ENCODE results near the gene LHFPL2. TPM values are rescaled to one million over a fixed set of nuclear protein-coding genes. Genes with fewer than 3 reads are reported as not detected.
A peak's percentile ranks its signal among the peaks of the same experiment; 100 is the strongest.

Gene LHFPL2
- total and polyA plus RNA-seq, 5 experiments from 2014 or later, result 0.15 to 1.8 (median 0.56) TPM

DNA sequence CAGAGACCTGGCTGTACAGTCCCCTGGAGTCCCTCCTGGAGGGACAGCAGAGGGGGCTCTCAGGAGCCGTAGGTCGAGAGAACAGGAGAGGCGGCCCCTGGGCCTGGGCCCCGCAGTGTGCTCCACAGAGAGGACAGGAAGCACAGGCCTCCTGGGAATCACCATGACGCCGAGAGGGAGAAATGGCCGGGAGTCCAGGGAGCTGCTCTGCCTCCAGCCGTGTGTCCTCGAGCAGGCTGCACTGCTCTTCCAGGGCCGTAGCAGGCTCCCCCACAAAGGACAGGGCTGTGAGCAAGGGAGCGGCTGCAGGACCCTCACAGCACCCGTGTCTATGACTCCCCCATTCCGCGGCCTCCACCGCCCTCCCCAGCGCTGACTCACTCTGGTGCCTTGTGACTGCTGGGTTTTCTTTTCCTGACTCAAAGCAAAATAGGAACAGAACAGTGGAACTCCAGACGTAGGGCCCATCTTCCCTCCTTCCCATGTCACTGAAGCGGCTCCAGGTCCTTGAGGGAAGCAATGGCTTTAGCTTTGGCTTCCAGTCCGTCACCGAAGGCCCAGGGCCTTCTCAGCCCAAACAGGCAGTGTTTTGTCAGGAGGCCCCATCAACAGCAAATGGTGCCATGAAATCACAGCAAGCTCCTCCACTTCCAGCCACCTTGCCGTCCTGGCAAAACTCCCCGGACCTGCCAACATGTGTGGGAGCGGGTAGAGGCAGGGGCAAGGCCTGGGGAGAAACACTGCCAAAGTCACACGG, 114.2 kb downstream of the LHFPL2 start:
- Mint-ChIP-seq H3K27me3 (no peaks in the 10 kb centered on the region), H3K4me1 (no peaks in the 10 kb centered on the region), H3K9me3 (no peaks in the 10 kb centered on the region), H3K4me3 (no peak overlapping the region), H3K27ac (no peak overlapping the region), H3K36me3 (no peaks in the 10 kb centered on the region)
- no peak for DNase-seq
- no peak for ATAC-seq
- POLR2A ChIA-PET, result no interaction called here

DNA sequence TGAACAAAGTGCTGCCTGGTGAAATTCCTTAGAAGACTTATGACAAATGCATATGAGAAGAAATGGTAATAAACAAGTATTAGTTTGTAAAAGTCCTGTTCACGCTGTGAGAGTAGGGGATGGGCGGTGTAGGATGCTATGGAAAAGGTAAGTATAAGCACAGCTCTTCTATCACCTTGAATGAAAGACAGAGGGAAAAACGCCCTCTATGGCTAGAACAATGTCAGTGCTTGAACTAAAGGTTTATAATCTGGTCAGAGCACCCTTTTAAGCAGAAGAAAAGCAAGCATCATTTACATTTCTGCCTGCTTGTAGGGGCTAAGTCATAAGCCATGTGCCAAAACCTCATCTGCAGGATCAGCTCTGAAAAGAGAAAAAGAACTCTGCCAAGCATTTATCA, 115.2 kb downstream of the LHFPL2 start:
- Mint-ChIP-seq H3K4me1 (peaks cover 0 to 2% (median 0%) of the 10 kb centered on the region in 4 donors), H3K4me3 (no peak overlapping the region), H3K9me3 (no peaks in the 10 kb centered on the region), H3K27me3 (peaks cover 0 to 2% (median 0%) of the 10 kb centered on the region in 5 donors), H3K36me3 (no peaks in the 10 kb centered on the region), H3K27ac (no peak overlapping the region)
- POLR2A ChIA-PET, result no interaction called here
- ATAC-seq, result no peak
- DNase-seq, result no peak

DNA sequence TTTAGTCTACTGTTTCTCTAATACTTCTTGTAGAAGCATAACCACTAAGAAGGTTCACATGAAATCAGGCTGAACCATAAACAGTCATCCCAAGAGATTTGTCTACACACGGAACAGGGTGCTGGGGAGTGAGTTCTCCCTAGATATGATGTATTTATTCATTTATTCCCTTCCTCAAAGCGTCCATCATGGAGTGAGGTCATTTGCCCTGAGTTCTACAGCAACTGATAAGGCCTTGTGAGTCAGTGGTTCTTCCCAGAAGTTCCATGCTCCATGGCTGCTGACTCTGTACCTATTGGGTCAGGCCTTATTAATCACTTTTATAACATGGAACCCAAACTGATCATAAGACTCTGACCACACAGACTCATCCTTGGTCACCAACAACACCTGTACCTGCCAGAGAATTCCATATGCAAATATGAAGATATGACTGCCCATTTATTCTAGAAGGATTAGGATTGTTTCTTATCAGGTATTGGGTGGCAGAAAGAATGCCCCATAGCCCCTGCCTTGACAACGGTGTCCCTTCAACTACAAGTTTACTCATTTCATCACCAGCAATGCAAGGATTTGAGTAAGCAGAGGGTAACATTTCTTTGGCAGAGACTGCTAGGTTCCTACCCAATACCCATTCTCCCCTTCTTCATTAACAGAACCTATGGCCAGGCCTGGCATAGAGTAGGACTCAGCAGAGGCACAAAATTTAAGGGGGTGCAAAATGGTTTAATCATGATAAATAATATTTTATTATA, 118.1 kb downstream of the LHFPL2 start:
- peaks cover 0 to 2% (median 1%) of the 10 kb centered on the region in 5 donors for H3K27me3 Mint-ChIP-seq
- H3K36me3 Mint-ChIP-seq, result no peaks in the 10 kb centered on the region
- POLR2A ChIA-PET, result no interaction called here
- ATAC-seq (no peak), DNase-seq (no peak)
- H3K9me3 Mint-ChIP-seq, result no peaks in the 10 kb centered on the region
- no peak overlapping the region for H3K4me3 Mint-ChIP-seq
- H3K27ac Mint-ChIP-seq, result no peak overlapping the region
- peaks cover 0 to 4% (median 0%) of the 10 kb centered on the region in 4 donors for H3K4me1 Mint-ChIP-seq

DNA sequence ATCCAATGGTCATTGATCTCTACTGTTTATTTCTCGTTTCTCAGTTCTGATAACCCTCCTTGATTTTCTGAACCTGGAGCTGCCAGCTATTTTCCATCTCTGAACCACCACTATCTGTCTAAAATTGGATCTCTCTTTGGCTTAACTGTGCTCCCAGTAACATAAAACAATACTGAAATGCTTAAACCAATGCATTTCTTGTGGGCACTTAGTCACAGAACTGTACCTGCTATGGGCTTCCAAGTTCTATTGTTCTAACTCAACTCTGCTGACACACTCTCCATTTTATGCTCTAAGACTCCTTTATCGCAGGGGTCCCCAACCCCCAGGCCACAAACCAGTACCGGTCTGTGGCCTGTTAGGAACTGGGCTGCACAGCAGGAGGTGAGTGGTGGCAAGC, 120.6 kb downstream of the LHFPL2 start:
- POLR2A ChIA-PET, result no interaction called here
- ATAC-seq, result no peak
- Mint-ChIP-seq H3K9me3 (no peaks in the 10 kb centered on the region), H3K27ac (no peak overlapping the region), H3K4me3 (no peak overlapping the region), H3K27me3 (peaks cover 0 to 14% (median 10%) of the 10 kb centered on the region in 5 donors), H3K36me3 (no peaks in the 10 kb centered on the region), H3K4me1 (peaks cover 0 to 4% (median 0%) of the 10 kb centered on the region in 4 donors)
- no peak for DNase-seq

DNA sequence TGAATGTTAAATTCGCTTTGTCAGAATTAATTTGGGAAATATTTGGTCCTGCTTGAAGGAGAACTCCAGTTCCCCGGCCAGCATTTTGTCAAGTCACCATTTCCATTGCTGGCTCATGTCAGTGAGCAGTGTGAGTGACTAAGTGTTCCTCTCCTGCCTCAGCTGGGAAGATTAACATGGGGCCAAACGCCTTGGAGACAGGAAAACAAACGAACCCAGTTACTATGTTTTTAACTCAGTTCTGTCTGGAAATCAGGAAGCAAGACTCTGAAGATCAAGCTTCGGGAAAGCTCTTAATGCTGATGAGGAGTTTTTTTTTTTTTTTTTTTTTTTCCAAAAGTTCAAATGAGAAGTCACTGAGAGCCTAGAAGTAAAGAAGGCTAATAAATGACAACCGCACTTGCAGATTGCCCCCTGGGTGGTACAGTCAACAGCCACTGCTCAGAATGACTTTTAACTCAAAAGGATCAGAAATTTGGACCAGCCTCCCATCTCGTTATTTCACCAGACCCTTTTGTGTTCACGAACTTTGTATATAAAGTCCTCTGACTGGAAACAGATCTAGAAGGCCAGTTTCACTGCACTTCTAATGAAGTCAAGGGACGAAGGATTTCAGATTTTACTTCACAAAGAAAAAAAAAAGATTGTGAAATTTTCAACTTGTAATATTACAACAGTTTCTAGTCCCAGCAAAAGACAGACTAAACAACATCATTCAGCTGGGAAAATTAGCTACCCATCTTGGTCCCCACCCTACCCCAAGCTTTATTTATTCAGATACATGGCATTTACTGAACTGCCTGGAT, 121.3 kb downstream of the LHFPL2 start:
- Mint-ChIP-seq H3K9me3 (no peaks in the 10 kb centered on the region), H3K27me3 (peaks cover 0 to 18% (median 17%) of the 10 kb centered on the region in 5 donors), H3K27ac (no peak overlapping the region), H3K4me1 (peaks cover 0 to 4% (median 0%) of the 10 kb centered on the region in 4 donors), H3K4me3 (no peak overlapping the region), H3K36me3 (no peaks in the 10 kb centered on the region)
- ATAC-seq (no peak), DNase-seq (no peak)
- POLR2A ChIA-PET, result no interaction called here

DNA sequence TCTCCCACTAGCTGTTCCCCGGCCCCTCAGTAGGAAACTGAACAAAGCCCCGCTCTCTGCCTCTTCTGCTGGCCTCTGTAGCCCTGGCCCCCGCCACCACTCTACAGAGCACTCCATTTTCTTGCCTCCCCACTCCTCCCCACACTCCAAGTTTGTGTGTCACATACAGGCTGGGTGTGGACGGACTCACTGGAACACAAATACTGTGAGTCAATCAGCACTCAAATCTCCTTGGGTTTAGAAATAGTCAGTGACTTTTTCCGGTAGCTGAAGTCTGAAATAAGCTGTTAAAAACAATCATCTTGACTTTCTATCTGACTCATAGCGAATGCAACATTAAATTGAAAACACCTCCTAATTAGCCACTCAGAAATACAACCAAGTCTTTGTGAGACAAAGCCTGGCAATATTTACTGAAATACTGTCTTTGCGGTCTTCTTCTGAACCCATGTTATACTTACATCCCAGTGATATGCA, 122.5 kb downstream of the LHFPL2 start:
- Mint-ChIP-seq H3K9me3 (no peaks in the 10 kb centered on the region), H3K36me3 (no peaks in the 10 kb centered on the region), H3K4me3 (no peak overlapping the region), H3K27me3 (peaks cover 2 to 18% (median 17%) of the 10 kb centered on the region in 5 donors), H3K27ac (no peak overlapping the region), H3K4me1 (peaks cover 0 to 4% (median 0%) of the 10 kb centered on the region in 4 donors)
- DNase-seq (no peak), ATAC-seq (no peak)
- POLR2A ChIA-PET, result no interaction called here

DNA sequence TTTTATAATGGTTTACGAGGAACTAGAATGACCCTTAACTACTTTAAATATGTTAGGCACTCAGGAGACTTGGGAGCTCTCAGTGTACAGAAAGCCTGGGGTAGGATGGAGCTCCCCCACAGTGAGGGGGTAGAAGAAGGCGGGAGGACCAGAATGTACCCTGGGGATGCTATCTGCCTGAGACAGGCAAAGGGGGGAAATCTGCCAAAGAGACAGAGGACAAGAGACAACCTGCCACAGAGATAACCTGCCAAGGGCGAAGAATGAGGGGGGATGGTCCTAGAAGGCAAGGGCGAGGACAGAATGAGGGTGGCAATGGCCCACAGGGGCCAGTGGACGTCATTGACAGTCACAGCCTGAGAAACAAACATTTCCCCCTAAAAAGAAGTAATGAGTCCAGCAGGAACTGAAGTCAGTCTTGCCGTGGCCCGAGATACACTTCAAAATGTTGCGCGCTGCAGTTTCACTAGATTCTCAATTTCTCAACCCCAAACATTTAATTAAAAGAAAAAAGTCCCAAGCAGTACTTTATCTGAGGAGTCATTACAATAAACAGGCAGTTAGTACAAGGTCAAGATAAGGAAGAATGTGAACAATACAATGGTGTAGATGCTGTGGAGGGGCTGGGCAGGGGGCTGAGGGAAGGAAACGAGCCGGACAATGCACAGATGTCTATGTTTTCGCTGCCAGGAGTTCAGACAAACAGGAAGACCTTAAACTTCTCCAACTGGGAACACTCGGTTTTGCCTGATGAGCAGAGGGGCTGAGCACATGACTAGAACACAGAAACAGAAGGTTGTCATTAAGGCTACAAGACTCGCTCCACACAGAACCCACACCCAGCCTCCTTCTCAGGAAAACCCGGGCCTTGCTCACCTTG, 125.0 kb downstream of the LHFPL2 start:
- ATAC-seq (no peak), DNase-seq (no peak)
- Mint-ChIP-seq H3K4me1 (peaks cover 0 to 3% (median 0%) of the 10 kb centered on the region in 4 donors), H3K27me3 (peaks cover 7 to 40% (median 35%) of the 10 kb centered on the region in 5 donors), H3K4me3 (no peak overlapping the region), H3K27ac (no peak overlapping the region), H3K36me3 (peaks cover 0 to 3% (median 0%) of the 10 kb centered on the region in 3 donors), H3K9me3 (no peaks in the 10 kb centered on the region)
- POLR2A ChIA-PET, result no interaction called here

DNA sequence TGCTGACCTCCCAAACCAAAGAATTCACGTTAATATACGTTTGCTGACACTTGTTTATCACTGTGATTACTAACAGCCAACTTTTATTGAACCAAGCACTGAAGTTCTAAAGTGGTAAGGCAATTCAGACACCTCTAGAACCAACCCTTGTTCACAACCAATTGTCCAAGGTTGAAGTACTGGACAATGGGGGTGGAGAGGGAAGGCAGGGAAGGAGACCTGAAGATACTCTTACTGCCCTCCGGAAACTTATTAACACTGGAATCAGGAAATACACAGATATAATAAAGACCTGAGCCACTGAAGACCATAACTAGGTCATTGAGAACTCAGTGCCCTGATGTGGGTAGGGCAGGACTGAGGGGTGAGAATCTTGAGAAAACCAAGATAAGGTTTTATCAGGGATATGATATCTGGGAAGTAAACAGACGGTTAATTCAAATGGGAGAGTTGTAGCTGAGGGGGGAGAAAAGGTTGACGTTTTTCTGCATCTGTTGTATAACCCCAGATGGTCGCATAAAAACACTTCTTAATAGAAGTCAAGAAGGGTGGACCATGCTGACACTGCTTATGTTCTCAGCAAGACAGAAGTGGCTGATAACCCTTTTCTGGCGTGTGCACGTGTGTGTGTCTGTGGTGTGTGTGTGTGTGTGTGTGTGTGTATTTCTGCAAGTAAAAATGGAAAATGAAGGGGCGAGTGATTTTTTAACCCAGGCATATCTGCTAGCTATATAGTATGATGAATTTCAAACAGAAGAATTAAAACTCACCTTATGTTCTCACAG, 125.9 kb downstream of the LHFPL2 start:
- Mint-ChIP-seq H3K36me3 (peaks cover 0 to 3% (median 0%) of the 10 kb centered on the region in 3 donors), H3K27me3 (peaks cover 9 to 45% (median 35%) of the 10 kb centered on the region in 5 donors), H3K4me3 (no peak overlapping the region), H3K4me1 (peaks cover 0 to 2% (median 0%) of the 10 kb centered on the region in 4 donors), H3K27ac (no peak overlapping the region), H3K9me3 (no peaks in the 10 kb centered on the region)
- POLR2A ChIA-PET, result no interaction called here
- no peak for DNase-seq
- no peak for ATAC-seq

DNA sequence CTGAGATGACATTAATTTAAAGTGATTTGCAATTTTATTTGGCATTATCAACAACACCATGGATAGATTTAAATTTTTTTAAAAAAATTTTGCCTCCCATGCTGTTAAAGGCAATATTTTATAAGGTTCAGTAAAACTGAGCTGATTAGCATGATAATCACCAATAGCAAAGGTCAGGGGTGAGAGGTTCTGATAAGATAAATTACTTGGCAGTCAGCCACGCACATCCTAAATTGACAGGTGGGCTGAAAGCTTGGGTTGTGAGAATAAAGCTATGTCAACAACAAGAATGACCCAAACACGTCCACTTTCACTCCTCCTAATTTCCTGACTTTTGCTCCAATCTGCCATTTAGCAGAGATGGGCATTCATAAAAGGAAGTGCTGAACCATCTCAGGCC, 127.1 kb downstream of the LHFPL2 start:
- peaks cover 0 to 3% (median 0%) of the 10 kb centered on the region in 3 donors for H3K36me3 Mint-ChIP-seq
- ATAC-seq (no peak), DNase-seq (no peak)
- H3K27ac Mint-ChIP-seq, result no peak overlapping the region
- H3K27me3 Mint-ChIP-seq, result peaks cover 13 to 54% (median 41%) of the 10 kb centered on the region in 5 donors
- POLR2A ChIA-PET, result no interaction called here
- no peaks in the 10 kb centered on the region for H3K9me3 Mint-ChIP-seq
- H3K4me1 Mint-ChIP-seq, result peaks cover 0 to 2% (median 0%) of the 10 kb centered on the region in 4 donors
- H3K4me3 Mint-ChIP-seq, result no peak overlapping the region

DNA sequence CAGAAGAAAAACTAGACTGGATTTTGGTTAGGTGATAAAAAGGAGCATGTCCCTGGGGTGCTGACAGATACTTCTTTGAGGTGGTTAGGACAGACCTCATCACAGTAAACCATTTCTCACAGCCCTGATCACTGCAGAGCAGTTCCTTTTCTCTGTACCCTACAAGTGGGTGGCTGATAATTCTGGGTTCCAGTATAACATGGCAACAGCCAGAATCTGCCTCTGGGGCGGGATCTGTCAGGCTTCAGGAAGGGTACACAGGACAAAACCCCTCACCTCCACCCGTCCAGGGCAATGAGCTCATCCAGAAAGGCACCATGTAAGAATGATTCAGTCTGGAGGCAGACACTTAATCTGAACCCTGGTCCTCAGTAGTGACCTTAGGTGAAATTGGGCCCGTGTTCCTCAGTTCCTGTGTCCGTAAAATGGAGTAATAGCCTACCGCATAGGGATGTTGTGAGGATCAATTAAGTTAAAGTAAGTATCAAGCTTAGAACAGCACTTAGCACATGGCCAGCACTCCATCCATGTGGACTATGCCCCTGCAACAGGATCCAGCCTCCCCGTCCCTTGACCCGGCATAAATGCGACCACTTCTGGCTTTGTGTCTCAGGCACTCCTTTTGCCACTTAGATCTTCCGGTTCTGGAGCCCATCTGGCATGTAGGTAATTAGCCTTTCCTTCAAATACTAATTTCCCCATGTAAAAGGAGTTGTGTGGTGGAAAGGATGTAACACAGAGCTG, 129.2 kb downstream of the LHFPL2 start:
- POLR2A ChIA-PET, result no interaction called here
- DNase-seq, result peak in 1 of 10 donors; percentile 4
- Mint-ChIP-seq H3K27ac (no peak overlapping the region), H3K9me3 (no peaks in the 10 kb centered on the region), H3K27me3 (peaks cover 14 to 70% (median 53%) of the 10 kb centered on the region in 5 donors), H3K4me3 (no peak overlapping the region), H3K36me3 (peaks cover 0 to 3% (median 0%) of the 10 kb centered on the region in 3 donors), H3K4me1 (no peaks in the 10 kb centered on the region)
- peak in 1 of 2 donors; percentile 27 for ATAC-seq
